HG03103 (cell line): Measurements from ENCODE around the gene CSNK1G2.

ENCODE experiments used
- ATAC-seq: cut with Tn5 transposase; IDR thresholded peaks from one replicate; pipeline ENCODE4 v1.9.1; 2021; ENCODE audit warnings: low read depth; ENCODE audit not compliant: unreplicated experiment

CSNK1G2 gene

DNA sequence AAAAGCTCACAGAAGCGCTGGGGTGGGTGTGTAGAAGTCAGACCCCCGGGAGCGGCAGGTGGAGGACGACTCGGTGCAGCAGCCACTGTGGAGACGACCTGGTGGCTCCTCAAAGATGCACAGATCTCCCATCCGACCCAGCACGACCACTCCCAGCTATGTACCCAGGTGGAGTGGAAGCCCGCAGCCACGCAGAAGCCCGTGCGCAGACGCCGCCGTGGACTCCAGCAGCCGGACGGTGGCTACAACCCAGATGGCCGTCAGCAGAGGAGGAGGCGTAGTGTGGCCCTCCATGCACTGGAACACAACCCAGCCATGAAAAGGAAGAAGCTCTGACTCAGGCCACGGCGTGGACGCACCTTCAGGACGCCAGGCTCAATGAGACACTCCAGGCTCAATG is 21.7 kb downstream of the CSNK1G2 start:
- ATAC-seq: no peak

DNA sequence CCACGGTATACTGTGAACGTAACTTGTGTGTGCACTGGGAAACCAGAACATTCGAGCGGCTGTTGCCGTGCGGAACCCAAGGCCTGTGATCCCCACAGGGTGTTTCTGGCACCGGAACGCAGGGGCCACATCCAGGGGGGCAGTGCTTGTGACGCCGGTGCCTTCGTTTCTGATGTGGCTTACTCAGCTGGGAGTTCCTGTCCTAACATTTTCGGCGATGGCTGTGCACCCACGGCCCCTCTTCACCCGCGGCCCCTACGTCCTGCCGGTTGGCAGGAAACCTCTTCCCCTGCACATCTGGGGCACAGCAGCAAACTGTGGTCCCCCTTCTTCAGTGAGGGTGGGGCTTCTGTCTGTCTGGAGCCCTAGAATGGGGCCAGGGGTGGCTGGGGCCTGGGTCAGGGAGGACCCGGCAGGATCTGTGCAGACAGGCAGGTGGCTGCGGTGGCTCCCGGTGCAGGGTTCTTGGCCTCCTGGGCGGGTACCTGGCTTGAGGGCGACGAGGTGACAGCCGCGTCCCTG is 26.2 kb downstream of the CSNK1G2 start:
- ATAC-seq: no peak

DNA sequence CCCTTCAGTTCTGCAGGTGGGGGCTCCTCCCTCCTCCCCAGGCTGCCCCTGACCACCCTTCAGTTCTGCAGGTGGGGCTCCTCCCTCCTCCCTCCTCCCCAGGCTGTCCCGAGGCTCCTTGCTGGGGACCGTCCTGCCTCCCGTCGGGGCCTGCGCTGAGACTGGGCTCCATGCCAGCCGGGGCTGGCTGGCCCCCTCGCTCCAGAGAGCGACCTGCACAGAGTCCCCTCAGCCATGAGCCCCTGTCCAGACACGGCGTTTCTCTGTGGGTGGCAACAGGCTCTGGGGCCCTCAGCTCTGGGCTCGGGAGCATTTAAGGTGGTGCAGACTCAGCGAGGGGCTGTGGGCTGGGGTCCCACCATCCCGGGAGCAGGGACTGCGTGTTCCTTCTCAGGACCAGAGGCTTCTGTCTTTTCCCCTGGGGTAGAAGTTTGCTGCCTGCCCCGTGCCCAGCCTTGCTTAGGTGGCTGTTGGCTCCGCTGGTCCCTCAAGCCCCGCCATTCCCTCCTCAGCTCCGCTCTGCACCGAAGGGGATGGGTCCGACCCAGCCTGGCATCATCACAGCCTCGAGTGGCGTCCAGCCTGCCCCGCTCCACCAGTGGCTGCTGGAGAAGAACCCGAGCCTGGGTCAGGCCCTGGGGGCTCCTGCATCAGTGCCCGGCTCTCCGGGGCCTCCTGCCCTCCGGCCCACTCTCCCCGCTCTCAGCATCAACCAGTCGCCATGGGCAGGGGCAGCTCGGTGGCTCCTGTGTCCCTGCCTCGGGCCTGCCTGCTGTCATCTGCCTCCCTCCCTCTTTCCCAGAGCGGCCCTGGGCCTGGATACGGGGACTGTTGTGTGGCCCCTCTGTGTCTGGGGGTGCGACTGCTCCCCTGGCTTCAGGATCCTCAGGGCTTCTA is 27.6 kb downstream of the CSNK1G2 start:
- no peak for ATAC-seq

DNA sequence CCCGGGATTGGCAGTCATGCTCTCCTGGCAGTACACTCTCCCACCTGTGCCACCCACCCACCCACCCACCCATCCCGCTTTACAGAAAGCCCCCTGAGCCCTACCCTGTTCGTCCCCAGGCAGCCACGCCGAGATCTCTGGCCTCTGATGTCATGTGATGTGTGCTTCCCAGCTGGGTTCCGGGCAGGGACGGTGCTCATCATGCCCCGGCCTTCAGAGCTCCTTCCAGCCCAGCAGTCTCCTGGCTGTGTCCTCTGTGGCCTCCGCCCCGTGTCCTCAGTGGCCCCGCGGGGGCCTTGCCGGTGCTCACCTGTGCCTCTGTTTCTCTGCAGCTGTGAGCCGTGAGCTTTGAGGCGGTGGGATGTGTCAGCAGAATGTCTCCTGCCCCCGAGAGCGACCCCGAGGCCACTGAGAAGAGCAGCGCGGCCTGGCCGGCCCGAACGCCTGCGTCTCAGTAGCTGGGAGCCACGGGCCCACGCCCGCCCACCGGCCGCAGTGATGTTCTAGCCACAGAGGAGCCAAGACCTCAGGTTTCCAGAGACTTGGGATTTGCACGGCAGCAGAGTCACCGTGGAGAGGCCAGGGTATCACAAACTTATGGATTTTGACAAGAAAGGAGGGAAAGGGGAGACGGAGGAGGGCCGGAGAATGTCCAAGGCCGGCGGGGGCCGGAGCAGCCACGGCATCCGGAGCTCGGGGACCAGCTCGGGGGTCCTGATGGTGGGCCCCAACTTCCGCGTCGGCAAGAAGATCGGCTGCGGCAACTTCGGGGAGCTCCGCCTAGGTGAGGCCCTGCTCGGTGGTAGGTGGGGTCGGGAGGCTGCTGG is 28.4 kb downstream of the CSNK1G2 start:
- no peak for ATAC-seq

DNA sequence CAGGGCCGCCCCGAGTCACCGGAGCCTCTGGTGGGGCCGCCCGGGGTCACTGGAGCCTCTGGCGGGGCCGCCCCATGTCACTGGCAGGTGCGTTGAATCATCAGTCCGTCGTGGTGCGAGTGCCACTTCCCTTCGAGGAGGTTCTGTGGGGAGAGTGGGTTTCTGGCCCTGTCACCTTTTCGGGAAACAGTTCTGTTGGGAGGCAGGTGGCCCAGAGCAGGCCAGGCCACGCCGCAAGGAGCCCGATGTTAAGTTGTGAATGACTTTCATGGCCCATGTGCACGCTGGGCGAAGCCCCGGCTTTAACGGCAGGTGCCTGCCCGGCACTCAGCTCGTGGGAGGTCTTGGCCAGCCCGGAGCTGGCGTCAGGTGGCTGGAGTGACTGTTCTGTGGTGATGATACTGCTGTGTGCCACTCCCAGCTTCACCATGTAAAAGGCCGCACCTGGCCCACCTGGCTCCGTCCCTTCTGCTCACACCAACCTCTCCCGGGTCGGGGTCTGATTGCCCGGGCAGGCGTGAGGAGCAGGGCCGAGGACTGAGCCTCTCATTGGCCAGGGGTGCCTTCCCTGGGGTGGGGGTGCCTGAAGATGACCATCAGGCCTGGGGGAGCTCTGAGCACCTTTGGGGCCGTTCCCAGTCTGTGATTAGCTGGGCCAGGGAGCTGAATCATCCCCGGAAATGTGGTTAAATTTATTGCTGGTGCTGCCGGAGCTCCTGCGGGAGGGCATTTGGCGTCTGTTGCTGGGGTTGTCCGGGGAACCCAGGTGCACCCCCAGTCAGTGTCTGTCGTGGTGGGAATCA is 29.2 kb downstream of the CSNK1G2 start:
- no peak for ATAC-seq

DNA sequence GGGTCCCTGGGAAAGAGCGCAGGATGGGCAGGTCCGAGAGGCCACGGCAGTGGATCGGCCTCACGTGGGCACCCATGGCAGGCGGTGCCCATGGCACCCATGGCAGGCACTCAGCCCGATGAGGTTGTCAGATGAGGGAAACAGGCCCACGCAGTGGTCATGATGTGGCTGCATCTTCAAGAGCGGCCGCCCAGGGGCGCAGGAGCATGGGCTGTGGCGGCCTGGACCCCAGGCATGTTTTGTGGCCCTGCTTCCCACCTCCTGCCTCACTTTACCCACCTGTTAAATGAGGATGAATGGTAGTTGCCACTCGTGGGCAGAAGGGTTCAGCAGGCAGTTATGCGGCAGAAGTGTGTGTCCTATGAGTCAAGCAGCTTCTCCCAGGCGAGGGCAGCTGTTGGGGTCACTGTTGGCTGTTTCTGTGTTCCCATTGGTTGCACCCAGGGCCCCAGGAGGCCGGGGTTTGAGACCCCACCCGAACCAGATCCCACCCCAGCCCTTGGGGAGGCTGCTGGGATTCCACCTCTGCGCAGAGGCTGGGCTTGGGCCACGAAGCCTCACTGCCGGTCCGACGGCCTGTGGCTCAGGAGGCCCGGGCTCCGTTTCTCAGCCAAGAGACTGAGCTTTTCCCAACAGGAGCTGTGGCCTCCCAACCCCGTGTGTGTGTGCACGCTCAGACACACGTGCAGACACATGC is 30.0 kb downstream of the CSNK1G2 start:
- no peak for ATAC-seq

DNA sequence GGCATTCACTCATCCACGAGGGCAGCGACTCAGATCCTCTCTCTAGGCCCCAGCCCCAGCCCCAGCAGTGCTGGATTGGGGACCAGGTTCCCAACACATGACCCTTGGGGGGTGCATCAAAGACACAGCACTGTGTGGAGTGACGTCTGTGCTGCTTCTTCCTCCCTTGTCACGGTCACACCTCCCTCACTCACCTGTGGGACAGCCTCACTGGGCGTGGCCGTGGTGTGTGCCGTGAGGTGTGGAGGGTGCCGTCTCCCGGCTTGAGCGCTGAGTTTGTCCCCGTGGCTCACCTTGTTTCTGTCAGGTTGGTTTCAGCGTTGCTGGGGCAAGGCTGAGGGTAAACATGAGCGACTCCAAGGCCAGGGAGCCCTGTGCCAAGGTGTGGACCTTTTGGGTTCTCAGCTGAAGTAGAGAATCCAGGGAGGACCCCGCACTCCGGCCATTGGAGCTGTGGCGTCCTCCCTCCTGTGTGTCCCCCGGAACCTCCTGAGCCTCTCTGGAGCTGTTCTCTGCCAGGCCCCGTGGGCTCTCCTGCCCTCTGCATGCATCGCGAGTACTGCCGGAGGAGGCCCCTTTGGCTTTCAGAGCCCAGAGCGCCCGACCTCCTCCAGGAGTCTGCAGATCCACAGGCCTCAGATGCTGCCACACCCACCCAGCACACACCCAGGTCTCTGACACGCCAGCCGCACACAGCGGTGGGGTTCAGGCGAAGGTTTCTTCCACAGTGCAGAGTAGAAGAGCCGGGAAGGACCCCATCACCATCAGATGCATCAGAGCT is 33.6 kb downstream of the CSNK1G2 start:
- no peak for ATAC-seq

DNA sequence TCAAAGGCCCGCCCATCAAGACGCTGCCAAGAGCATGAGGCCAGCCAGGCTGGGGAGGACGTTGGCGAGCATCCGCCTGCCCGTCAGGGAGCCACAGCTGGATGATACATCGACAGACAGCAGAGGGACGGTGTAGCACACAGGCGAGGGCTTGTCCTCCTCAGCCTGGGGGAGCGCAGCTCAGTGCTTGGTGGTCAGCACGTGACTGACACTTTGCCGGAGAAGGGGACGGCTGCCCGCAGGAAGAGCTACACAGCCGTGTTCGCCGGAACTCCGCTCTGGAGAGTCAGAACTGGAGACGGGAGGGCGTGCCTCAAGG is 34.1 kb downstream of the CSNK1G2 start:
- ATAC-seq: no peak

DNA sequence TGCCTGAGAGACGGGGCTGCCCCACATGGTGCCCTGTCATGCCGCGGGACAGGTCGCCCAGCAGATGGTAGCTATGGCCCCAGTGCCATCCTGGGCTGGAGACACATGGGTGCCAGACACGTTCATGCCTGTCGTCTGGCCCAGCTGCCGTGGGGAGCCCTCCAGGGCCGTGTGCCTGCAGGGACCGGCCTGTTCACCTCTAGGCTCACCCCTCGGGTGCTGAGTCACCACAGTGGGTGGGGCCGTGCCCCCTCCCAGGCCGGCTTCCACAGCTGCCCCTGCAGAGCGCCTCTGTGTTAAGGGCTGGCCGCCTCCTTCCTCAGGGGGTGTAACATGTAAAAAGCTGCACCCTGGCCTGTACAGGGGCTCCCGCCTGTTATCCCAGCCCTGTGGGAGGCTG is 36.1 kb downstream of the CSNK1G2 start:
- ATAC-seq: no peak

DNA sequence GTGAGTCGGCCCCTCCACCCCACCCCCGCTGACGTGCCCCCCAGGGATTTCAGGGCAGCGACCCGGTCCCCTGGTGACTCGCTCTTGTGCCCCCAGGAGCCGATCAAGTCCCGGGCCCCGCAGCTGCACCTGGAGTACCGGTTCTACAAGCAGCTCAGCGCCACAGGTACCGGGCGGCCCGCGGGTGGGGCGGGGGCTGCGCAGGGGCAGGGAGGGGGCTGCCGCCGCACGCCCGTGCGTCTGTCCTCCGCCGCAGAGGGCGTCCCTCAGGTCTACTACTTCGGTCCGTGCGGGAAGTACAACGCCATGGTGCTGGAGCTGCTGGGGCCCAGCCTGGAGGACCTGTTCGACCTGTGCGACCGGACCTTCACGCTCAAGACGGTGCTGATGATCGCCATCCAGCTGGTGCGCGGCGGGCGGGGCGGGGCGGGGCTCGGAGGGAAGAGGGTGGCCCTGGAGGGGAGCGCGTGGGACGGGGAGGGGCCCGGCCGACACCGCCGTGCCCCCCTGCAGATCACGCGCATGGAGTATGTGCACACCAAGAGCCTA is 37.4 kb downstream of the CSNK1G2 start:
- no peak for ATAC-seq

DNA sequence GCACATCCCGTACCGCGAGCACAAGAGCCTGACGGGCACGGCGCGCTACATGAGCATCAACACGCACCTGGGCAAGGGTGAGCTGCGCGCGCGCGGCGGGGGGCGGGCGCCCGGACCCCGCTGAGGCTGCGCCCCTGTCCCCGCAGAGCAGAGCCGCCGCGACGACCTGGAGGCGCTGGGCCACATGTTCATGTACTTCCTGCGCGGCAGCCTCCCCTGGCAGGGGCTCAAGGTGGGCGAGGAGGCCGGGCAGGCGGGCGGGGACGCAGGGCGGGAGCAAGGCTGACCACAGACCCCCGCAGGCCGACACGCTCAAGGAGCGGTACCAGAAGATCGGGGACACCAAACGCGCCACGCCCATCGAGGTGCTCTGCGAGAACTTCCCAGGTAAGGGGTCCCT is 38.0 kb downstream of the CSNK1G2 start:
- no peak for ATAC-seq

DNA sequence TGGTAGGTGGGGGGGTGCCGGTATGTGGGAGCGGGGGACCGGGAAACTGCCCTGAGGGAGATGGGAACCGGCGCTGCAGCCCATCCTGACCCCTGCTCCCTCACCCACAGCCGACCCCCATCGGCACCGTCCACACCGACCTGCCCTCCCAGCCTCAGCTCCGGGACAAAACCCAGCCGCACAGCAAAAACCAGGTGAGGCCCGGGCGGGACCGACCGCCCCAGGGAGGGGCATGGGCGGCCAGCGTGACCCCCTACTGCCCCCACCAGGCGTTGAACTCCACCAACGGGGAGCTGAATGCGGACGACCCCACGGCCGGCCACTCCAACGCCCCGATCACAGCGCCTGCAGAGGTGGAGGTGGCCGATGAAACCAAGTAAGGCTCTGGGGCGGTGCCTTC is 38.7 kb downstream of the CSNK1G2 start:
- ATAC-seq: no peak

DNA sequence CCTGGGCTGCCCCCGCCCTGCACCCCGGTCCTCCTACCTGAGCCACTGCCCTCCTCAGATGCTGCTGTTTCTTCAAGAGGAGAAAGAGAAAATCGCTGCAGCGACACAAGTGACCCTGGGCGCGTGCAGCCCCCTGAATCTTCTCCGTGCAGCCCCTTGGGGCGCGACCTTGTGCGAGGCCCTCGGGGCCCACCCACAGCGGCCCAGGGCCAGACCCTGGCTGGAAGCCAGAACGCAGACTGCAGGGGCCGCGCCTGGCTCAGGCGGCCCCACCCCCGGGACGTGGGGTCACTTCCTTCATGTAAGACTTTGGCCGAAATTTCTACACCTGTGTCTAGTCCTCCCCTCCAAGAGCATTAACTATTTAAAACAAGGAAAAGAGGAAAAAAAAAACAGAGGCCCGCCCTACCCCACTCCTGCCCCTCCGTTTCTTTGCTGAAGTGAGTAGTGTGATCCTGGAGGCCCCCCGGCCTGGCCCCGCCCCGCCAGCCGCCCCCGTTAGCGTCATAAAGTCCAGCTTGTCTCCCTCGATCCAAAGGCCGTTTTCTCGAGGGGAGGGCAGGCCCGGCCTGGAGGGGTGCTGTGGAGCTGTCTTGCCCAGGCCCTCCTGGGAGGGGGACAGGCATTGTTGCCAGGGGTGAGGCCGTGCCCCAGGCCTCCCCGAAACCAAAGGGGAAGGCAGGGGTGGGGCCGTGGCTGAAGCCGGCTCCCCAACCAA is 39.3 kb downstream of the CSNK1G2 start:
- ATAC-seq: no peak

DNA sequence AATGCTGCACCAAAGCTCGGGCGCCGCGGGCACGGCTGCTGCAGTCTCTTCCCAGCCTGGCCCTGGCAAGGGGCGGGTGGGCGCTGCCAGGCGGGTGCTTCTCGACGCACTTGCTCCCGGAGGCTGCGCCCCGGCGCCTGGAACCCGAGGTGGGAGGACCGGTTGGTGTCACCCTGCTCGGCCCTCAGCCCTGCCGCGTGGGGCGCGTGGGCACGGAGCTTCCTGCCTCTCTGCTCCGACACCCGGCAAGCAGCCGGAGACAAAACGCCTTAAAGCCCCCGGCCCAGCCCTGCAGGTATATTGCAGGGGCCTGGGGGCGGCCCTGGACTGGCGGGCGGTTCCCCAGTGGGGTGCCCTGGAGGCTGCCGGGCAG is 39.8 kb downstream of the CSNK1G2 start:
- ATAC-seq: no peak

DNA sequence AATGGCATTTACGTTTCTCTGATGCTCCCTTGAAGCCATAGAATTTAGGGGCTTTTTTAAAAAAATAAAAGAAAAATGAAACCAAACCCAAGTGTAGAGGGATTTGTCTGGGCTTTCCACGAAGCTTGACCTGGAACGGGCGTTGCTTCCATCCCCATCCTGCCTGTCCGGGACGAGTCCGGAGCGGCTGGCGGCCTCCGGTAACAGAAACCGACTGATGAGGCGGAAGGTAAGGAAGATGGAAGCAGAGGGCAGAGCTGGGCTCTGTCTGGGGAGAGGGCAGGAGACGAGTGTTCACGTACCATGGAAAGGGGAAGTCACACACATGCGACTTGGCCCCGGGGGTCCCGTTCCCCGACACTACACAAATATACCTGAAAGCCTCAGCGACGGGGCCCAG is 40.3 kb downstream of the CSNK1G2 start:
- no peak for ATAC-seq

DNA sequence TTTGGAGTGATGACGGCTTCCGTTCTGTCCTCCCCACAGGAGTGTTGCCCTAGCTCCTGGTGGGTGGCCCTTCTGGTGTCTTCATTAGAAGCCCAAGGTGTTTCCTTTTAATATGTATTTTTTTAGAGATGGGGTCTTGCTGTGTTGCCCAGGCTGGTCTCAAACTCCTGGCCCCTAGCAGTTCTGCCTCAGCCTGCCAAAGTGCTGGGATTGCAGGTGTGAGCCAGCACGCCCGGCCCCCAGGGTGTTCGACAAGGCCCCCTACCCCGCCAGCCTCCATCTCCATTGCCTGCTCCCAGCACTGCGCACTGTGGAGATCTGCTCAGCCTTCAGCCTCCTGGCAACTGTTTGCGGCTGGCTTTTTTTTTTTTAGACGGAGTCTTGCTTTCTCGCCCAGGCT is 43.4 kb downstream of the CSNK1G2 start:
- ATAC-seq: no peak

DNA sequence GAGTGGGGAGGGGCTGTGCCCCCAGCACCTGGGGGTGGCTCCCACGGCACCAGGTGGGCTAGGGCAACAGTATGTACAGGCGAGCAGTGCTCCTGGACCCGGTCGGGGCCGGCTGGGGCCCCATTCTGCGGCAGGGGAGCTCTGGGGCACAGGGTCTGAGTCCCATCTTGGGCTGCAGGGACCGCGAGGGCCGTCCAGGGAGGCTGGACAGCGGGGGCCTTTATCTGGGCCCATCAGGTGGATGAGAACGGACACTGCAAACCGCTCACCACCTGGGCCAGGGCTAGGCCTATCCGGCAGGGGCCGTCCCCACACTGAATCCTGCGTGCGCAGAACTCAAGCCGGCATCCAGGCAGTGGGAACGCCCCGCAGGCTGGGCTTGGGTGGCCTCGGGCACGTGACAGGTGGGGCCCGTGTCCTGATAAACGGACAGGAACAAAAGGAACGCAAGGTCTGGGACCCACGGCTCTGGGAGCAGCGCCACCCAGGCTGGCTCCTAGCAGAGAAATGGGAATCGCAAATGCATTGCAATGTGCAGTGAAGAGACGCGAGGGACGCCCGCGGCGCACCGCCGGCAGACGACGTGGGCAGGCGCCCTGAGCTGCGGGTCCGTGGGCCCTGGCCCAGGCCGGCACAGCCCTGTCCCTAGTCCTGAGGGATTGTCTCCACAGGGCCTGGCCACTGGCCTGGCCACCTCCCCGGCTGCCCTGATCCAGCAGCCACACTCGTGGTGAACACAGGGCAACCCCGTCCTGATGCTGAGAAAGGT is 44.8 kb downstream of the CSNK1G2 start:
- ATAC-seq: no peak
